Effector memory CD4-positive, alpha-beta T cell (primary cell): ENCODE measurements around the gene FBLN2.

Experiments used
- DNase-seq, 3 donors: peaks; one replicate each; pipeline ENCODE4 v3.0.0-alpha.2; 2020
- H3K27ac ChIP-seq: 2 replicates; pipeline ENCODE4 v1.7.0; 2013; ENCODE audit warnings: mild to moderate bottlenecking, low read length, moderate library complexity; ENCODE audit not compliant: insufficient read depth, poor library complexity, severe bottlenecking
- H3K27me3 ChIP-seq: replicated peaks from 2 replicates; pipeline ENCODE4 v1.7.0; 2013; ENCODE audit warnings: mild to moderate bottlenecking, low read length; ENCODE audit not compliant: insufficient read depth, control insufficient read depth, poor library complexity, severe bottlenecking
- H3K36me3 ChIP-seq: 2 replicates; pipeline ENCODE4 v1.7.0; 2013; ENCODE audit warnings: mild to moderate bottlenecking, low read length, moderate library complexity; ENCODE audit not compliant: control insufficient read depth, insufficient read depth
- H3K4me1 ChIP-seq: 2 replicates; pipeline ENCODE4 v1.7.0; 2013; ENCODE audit warnings: low read length, mild to moderate bottlenecking; ENCODE audit not compliant: control insufficient read depth, insufficient read depth, poor library complexity, severe bottlenecking
- H3K4me3 ChIP-seq: 2 replicates; pipeline ENCODE4 v1.7.0; 2013; ENCODE audit warnings: low read length, low read depth, mild to moderate bottlenecking; ENCODE audit not compliant: insufficient read depth, poor library complexity, severe bottlenecking
- H3K9me3 ChIP-seq: 2 replicates; pipeline ENCODE4 v1.7.0; 2013; ENCODE audit warnings: mild to moderate bottlenecking, low read length, moderate library complexity; ENCODE audit not compliant: control insufficient read depth

The FBLN2 gene

GRCh38 chr3:13530241-13531009 is 18.5 kb upstream of the FBLN2 start:
- Histone ChIP-seq H3K36me3 (no peaks in the 10 kb centered on the region), H3K27ac (no peak overlapping the region), H3K27me3 (no peaks in the 10 kb centered on the region), H3K4me3 (no peak overlapping the region), H3K9me3 (no peaks in the 10 kb centered on the region), H3K4me1 (no peaks in the 10 kb centered on the region)
- no peak for DNase-seq

- Histone ChIP-seq H3K4me1 (no peaks in the 10 kb centered on the region), H3K27me3 (no peaks in the 10 kb centered on the region), H3K27ac (no peak overlapping the region), H3K4me3 (no peak overlapping the region), H3K9me3 (no peaks in the 10 kb centered on the region), H3K36me3 (no peaks in the 10 kb centered on the region)
- DNase-seq, result no peak
These were observed 16.8 kb upstream of the FBLN2 start for GRCh38 chr3:13532085-13532484.

- no peak for DNase-seq
- Histone ChIP-seq H3K4me3 (no peak overlapping the region), H3K27me3 (no peaks in the 10 kb centered on the region), H3K36me3 (no peaks in the 10 kb centered on the region), H3K4me1 (no peaks in the 10 kb centered on the region), H3K9me3 (no peaks in the 10 kb centered on the region), H3K27ac (no peak overlapping the region)
These were observed 16.3 kb upstream of the FBLN2 start for GRCh38 chr3:13532631-13533030.

- Histone ChIP-seq H3K27me3 (no peaks in the 10 kb centered on the region), H3K36me3 (no peaks in the 10 kb centered on the region), H3K27ac (no peak overlapping the region), H3K4me1 (no peaks in the 10 kb centered on the region), H3K4me3 (no peak overlapping the region), H3K9me3 (no peaks in the 10 kb centered on the region)
- DNase-seq, result no peak
These were observed 15.0 kb upstream of the FBLN2 start for GRCh38 chr3:13533885-13534301.

- no peak for DNase-seq
- H3K27me3 ChIP-seq, result no peaks in the 10 kb centered on the region
- H3K4me3 ChIP-seq, result no peak overlapping the region
- H3K27ac ChIP-seq, result no peak overlapping the region
- H3K36me3 ChIP-seq, result no peaks in the 10 kb centered on the region
- H3K4me1 ChIP-seq, result no peaks in the 10 kb centered on the region
- H3K9me3 ChIP-seq, result no peaks in the 10 kb centered on the region
These were observed 13.4 kb upstream of the FBLN2 start for GRCh38 chr3:13535526-13535875.

- no peak for DNase-seq
- Histone ChIP-seq H3K4me1 (no peaks in the 10 kb centered on the region), H3K27me3 (no peaks in the 10 kb centered on the region), H3K4me3 (no peak overlapping the region), H3K36me3 (no peaks in the 10 kb centered on the region), H3K9me3 (no peaks in the 10 kb centered on the region), H3K27ac (no peak overlapping the region)
These were observed 13.0 kb upstream of the FBLN2 start for GRCh38 chr3:13535905-13536304.

- no peaks in the 10 kb centered on the region for H3K4me1 ChIP-seq
- no peak for DNase-seq
- no peak overlapping the region for H3K4me3 ChIP-seq
- no peaks in the 10 kb centered on the region for H3K36me3 ChIP-seq
- no peak overlapping the region for H3K27ac ChIP-seq
- no peaks in the 10 kb centered on the region for H3K27me3 ChIP-seq
- H3K9me3 ChIP-seq, result no peaks in the 10 kb centered on the region
These were observed 12.5 kb upstream of the FBLN2 start for GRCh38 chr3:13536432-13536831.

- Histone ChIP-seq H3K4me1 (no peaks in the 10 kb centered on the region), H3K27me3 (no peaks in the 10 kb centered on the region), H3K4me3 (no peak overlapping the region), H3K9me3 (no peaks in the 10 kb centered on the region), H3K36me3 (no peaks in the 10 kb centered on the region), H3K27ac (no peak overlapping the region)
- DNase-seq, result no peak
These were observed 12.1 kb upstream of the FBLN2 start for GRCh38 chr3:13536832-13537231.

- Histone ChIP-seq H3K36me3 (no peaks in the 10 kb centered on the region), H3K4me3 (no peak overlapping the region), H3K27ac (no peak overlapping the region), H3K27me3 (no peaks in the 10 kb centered on the region), H3K4me1 (no peaks in the 10 kb centered on the region), H3K9me3 (no peaks in the 10 kb centered on the region)
- DNase-seq, result no peak
These were observed 11.5 kb upstream of the FBLN2 start for GRCh38 chr3:13537244-13537908.

- H3K9me3 ChIP-seq, result no peaks in the 10 kb centered on the region
- H3K36me3 ChIP-seq, result no peaks in the 10 kb centered on the region
- no peak overlapping the region for H3K4me3 ChIP-seq
- no peaks in the 10 kb centered on the region for H3K27me3 ChIP-seq
- H3K4me1 ChIP-seq, result no peaks in the 10 kb centered on the region
- no peak overlapping the region for H3K27ac ChIP-seq
- no peak for DNase-seq
These were observed 11.0 kb upstream of the FBLN2 start for GRCh38 chr3:13537909-13538296.
